GM12875 (cell line): ENCODE data around the gene MLYCD.

Source experiments
- H3K4me3 ChIP-seq: one replicate; pipeline ENCODE4 v1.5.1; 2011; ENCODE audit warnings: low read depth, low read length, control low read depth
- TF ChIP-seq, protein P1 (sequence below): IDR thresholded peaks from 2 replicates; pipeline ENCODE4 v1.5.1; 2011; ENCODE audit warnings: low read depth, mild to moderate bottlenecking, control low read depth, inconsistent platforms, low read length, moderate library complexity, borderline replicate concordance; ENCODE audit not compliant: insufficient read depth

The MLYCD gene

GRCh38 chr16:83898463-83899271 lies at the start of gene MLYCD:
TSS of gene MLYCD (plus strand) at chr16:83899115. CDS start at chr16:83899145, 30 bp downstream.
- peak within 1 kb of the TSS; percentile 66 for H3K4me3 ChIP-seq
- TF ChIP-seq, protein P1, sequence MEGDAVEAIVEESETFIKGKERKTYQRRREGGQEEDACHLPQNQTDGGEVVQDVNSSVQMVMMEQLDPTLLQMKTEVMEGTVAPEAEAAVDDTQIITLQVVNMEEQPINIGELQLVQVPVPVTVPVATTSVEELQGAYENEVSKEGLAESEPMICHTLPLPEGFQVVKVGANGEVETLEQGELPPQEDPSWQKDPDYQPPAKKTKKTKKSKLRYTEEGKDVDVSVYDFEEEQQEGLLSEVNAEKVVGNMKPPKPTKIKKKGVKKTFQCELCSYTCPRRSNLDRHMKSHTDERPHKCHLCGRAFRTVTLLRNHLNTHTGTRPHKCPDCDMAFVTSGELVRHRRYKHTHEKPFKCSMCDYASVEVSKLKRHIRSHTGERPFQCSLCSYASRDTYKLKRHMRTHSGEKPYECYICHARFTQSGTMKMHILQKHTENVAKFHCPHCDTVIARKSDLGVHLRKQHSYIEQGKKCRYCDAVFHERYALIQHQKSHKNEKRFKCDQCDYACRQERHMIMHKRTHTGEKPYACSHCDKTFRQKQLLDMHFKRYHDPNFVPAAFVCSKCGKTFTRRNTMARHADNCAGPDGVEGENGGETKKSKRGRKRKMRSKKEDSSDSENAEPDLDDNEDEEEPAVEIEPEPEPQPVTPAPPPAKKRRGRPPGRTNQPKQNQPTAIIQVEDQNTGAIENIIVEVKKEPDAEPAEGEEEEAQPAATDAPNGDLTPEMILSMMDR, result no peak

DNA sequence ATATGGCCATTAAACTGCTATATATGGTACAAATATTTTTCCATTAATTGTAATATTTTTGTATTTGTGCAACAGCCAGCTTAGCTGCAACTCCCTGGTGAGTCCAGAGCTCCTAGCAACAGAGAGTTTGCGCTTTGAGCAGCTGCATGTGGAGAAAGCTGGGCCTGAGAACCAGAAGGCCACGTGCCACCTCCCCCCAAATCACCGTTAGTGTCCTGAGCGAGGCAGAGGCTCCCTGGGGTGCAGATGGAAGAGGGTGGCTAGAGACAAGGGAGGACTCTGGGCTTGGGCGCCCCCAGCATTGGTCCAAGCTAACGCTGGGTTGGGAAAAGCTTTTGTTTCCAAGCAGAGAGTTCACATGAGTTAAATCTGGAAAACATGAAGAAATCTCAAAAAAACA lies 49.5 kb upstream of the MLYCD start:
- TF ChIP-seq, protein P1, result no peak
- no peak overlapping the region for H3K4me3 ChIP-seq

DNA sequence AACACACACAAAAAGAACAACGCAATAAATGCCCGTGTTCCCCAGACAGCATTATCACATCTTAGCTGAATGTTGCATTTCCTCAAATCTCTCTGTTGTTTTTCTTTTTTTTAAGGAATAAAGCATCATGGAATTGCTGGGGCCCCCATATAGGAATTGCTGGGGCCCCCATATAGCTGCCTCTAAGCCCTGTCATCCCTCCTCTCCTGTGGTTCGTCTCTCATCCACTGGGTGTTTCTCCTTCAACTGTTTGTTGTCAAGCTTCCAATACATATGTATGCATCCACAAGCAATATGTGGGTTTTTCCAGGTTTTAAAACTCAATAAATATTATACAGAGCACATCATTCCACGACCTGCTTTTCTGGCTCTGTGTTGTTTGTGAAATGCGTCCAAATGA lies 48.0 kb upstream of the MLYCD start:
- TF ChIP-seq, protein P1, result no peak
- H3K4me3 ChIP-seq, result no peak overlapping the region

DNA sequence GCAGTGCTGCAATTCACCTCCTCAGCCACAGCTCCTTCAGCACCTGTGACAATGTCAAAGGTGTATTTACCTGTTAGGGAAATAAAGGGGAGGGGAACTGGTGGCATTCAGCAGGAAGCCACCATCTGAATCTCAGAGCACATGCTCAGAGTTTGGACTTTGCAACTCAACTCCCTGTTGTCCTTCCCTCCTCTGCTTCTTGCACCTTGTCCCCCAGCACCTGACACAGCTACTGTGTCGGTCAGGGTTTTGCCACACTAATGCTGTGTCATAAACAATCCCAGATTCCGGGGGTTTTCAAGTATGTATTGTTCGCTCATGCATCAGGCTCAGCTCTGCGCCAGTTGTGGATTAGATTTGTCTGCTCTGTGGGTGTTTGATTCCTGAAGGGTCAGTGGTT lies 47.4 kb upstream of the MLYCD start:
- H3K4me3 ChIP-seq, result no peak overlapping the region

GRCh38 chr16:83852774-83853173 lies 46.1 kb upstream of the MLYCD start:
- TF ChIP-seq, protein P1, result no peak
- H3K4me3 ChIP-seq, result no peak overlapping the region

More for the DNA sequence above, 47.4 kb upstream of the MLYCD start:
- TF ChIP-seq, protein P1, result no peak

DNA sequence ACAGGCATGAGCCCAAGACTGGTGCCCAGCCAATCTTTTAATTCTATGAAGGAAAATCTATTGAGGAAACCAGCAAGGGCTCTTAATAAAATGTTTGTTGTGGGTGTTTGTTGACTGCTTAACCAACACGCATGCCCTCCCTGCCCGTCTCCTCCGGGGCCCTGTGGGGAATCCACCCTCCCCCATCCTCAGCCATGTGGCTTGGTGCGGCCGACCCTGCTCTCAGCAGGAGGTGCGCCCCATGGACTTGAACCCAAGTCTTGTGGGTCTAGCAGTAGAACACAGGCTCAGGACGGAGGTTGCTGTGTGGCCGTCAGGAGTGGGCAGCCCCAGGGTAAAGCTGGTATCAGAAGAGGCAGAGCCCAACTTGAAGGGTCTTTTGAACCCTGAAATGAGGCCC lies 45.1 kb upstream of the MLYCD start:
- H3K4me3 ChIP-seq, result no peak overlapping the region
- TF ChIP-seq, protein P1, result no peak

- no peak overlapping the region for H3K4me3 ChIP-seq
- TF ChIP-seq, protein P1, result no peak
These were observed 44.5 kb upstream of the MLYCD start for GRCh38 chr16:83854420-83854819.
